Measurements from ENCODE around the gene SH2B3. TPM values are rescaled to one million over a fixed set of nuclear protein-coding genes. Genes with fewer than 3 reads are reported as not detected.

SH2B3 gene
- polyA plus RNA-seq, 1 experiment: 21.6 TPM

- Histone ChIP-seq H3K4me3 (ENCODE audit: low read depth, low read length) (no peak overlapping the region), H3K9me3 (ENCODE audit: control insufficient read depth, insufficient read depth, low read length) (no peaks in the 10 kb centered on the region), H3K27me3 (ENCODE audit: control insufficient read depth, insufficient read depth, low read length) (no peaks in the 10 kb centered on the region), H3K27ac (ENCODE audit: low read depth, low read length) (peak overlapping the region; percentile 84)
- DNase-seq (ENCODE audit: low read depth, low spot score): no peak
- no peak for TF ChIP-seq CTCF (IDR thresholded peaks at IDR 0.05; ENCODE audit: low read depth, low read length)
- ChIA-PET CTCF (interaction anchor here (2.5 kb wide), 1 partner anchor 16 kb away, joined by 13 read pairs; no protein-coding TSS in a partner anchor), POLR2A (no interaction called here)
Observed at GRCh38 chr12:111467092-111467856, 61.6 kb downstream of the SH2B3 start.

DNA sequence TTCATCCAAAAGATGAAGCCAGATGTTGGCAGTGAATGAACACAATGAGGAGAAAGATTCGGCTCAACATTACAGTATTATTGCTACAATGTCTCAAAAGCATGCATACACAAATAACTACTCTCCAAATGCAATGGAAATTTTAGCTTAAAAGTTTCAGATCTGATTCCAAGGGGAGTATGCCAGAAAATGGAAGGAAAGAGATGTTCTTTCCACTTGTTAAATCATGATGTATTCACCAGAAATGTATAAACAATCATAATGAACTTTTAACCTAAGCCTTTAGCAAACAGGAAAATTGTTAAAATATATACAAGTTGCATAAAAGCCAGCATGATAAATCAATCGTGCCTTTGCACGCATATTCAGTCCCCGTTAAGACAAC lies 62.1 kb downstream of the SH2B3 start:
- peak; percentile 32 for DNase-seq (ENCODE audit: low read depth, low spot score)
- no peak for TF ChIP-seq CTCF (IDR thresholded peaks at IDR 0.05; ENCODE audit: low read depth, low read length)
- no peaks in the 10 kb centered on the region for H3K27me3 ChIP-seq (ENCODE audit: control insufficient read depth, insufficient read depth, low read length)
- H3K9me3 ChIP-seq (ENCODE audit: control insufficient read depth, insufficient read depth, low read length): no peaks in the 10 kb centered on the region
- ChIA-PET CTCF (interaction anchor here (2.5 kb wide), 1 partner anchor 17 kb away, joined by 13 read pairs; no protein-coding TSS in a partner anchor), POLR2A (no interaction called here)
- H3K27ac ChIP-seq (ENCODE audit: low read depth, low read length): peak overlapping the region; percentile 84
- no peak overlapping the region for H3K4me3 ChIP-seq (ENCODE audit: low read depth, low read length)

GRCh38 chr12:111469401-111469800 lies 63.7 kb downstream of the SH2B3 start:
- DNase-seq (ENCODE audit: low read depth, low spot score): no peak
- Histone ChIP-seq H3K27ac (ENCODE audit: low read depth, low read length) (no peak overlapping the region), H3K27me3 (ENCODE audit: control insufficient read depth, insufficient read depth, low read length) (no peaks in the 10 kb centered on the region), H3K4me3 (ENCODE audit: low read depth, low read length) (no peak overlapping the region), H3K9me3 (ENCODE audit: control insufficient read depth, insufficient read depth, low read length) (no peaks in the 10 kb centered on the region)
- no peak for TF ChIP-seq CTCF (IDR thresholded peaks at IDR 0.05; ENCODE audit: low read depth, low read length)
- ChIA-PET POLR2A (no interaction called here), CTCF (interaction anchor here (1.0 kb wide), 1 partner anchor 18 kb away, joined by 5 read pairs; no protein-coding TSS in a partner anchor)

DNA sequence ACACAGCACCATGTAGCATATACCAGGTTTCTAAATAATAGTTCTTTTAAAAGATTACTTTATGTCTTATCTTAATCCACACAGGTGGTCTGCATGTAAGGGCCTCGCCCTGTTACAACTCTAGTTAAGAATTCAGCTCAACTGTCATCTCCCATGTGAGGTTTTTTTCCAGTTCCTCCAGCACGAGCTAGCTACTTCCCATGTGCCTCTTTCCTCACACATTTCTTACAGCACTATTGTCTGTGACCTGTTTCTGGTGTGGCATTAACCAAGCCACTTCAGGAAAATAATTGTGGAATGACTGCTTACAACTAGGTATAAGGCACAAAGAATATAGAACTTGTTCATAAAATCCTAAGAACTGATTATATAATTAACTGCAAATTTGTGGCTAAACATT lies 65.5 kb downstream of the SH2B3 start:
- CTCF ChIA-PET: interaction anchor here (0.6 to 4.4 kb wide), 4 partner anchors 20 to 584 kb away, joined by 3 to 23 read pairs (median 12); no protein-coding TSS in a partner anchor
- no peak for TF ChIP-seq CTCF (IDR thresholded peaks at IDR 0.05; ENCODE audit: low read depth, low read length)
- Histone ChIP-seq H3K27ac (ENCODE audit: low read depth, low read length) (no peak overlapping the region), H3K4me3 (ENCODE audit: low read depth, low read length) (no peak overlapping the region), H3K27me3 (ENCODE audit: control insufficient read depth, insufficient read depth, low read length) (no peaks in the 10 kb centered on the region), H3K9me3 (ENCODE audit: control insufficient read depth, insufficient read depth, low read length) (no peaks in the 10 kb centered on the region)
- POLR2A ChIA-PET: interaction anchor here (0.6 kb wide), 1 partner anchor 19 kb away, joined by 7 read pairs; no protein-coding TSS in a partner anchor
- no peak for DNase-seq (ENCODE audit: low read depth, low spot score)

- Histone ChIP-seq H3K4me3 (ENCODE audit: low read depth, low read length) (no peak overlapping the region), H3K27me3 (ENCODE audit: control insufficient read depth, insufficient read depth, low read length) (no peaks in the 10 kb centered on the region), H3K9me3 (ENCODE audit: control insufficient read depth, insufficient read depth, low read length) (no peaks in the 10 kb centered on the region), H3K27ac (ENCODE audit: low read depth, low read length) (no peak overlapping the region)
- DNase-seq (ENCODE audit: low read depth, low spot score): no peak
- ChIA-PET POLR2A (interaction anchor here (0.7 kb wide), 1 partner anchor 31 kb away, joined by 3 read pairs; no protein-coding TSS in a partner anchor), CTCF (no interaction called here)
- peak; percentile 34 for TF ChIP-seq CTCF (IDR thresholded peaks at IDR 0.05; ENCODE audit: low read depth, low read length)
Observed at GRCh38 chr12:111482462-111482861, 76.7 kb downstream of the SH2B3 start.

Measured in AG04450 (cell line).